NCI-H82 treated with DMSO at 0.1 percent for 48 hours (cell line): ENCODE measurements around the gene SBF2.

Experiments used
- DNase-seq: peaks from one replicate; lab custom pipeline; 2025; ENCODE audit not compliant: unreplicated experiment; lab: John Stamatoyannopoulos, UW

Gene SBF2

GRCh38 chr11:9825895-9826294, 468.1 kb downstream of the SBF2 start:
- DNase-seq: no peak

GRCh38 chr11:9825315-9825714, 468.7 kb downstream of the SBF2 start:
- DNase-seq: no peak

- DNase-seq: no peak
Measured at GRCh38 chr11:9823887-9824385, 470.1 kb downstream of the SBF2 start.

- no peak for DNase-seq
Measured at GRCh38 chr11:9823439-9823838, 470.6 kb downstream of the SBF2 start.

- DNase-seq: no peak
Measured at GRCh38 chr11:9821008-9821752, 472.8 kb downstream of the SBF2 start.

GRCh38 chr11:9820260-9820659, 473.8 kb downstream of the SBF2 start:
- no peak for DNase-seq

- no peak for DNase-seq
Measured at GRCh38 chr11:9817191-9817590, 476.8 kb downstream of the SBF2 start.

- DNase-seq: no peak
Measured at GRCh38 chr11:9815486-9816136, 478.4 kb downstream of the SBF2 start.

GRCh38 chr11:9814108-9814507, 479.9 kb downstream of the SBF2 start:
- DNase-seq: no peak

GRCh38 chr11:9808943-9809342, 485.1 kb downstream of the SBF2 start:
- DNase-seq: no peak

- DNase-seq: no peak
Measured at GRCh38 chr11:9806946-9807687, 486.9 kb downstream of the SBF2 start.

- no peak for DNase-seq
Measured at GRCh38 chr11:9804419-9804902, 489.6 kb downstream of the SBF2 start.

GRCh38 chr11:9803685-9804418, 490.2 kb downstream of the SBF2 start:
- DNase-seq: no peak

GRCh38 chr11:9802291-9802861, 491.6 kb downstream of the SBF2 start:
- DNase-seq: no peak

GRCh38 chr11:9799886-9800285, 494.1 kb downstream of the SBF2 start:
- no peak for DNase-seq

- DNase-seq: no peak
Measured at GRCh38 chr11:9797300-9797699, 496.7 kb downstream of the SBF2 start.

GRCh38 chr11:9796854-9797253, 497.2 kb downstream of the SBF2 start:
- no peak for DNase-seq

GRCh38 chr11:9796266-9796665, 497.8 kb downstream of the SBF2 start:
- DNase-seq: no peak

- no peak for DNase-seq
Measured at GRCh38 chr11:9790703-9791102, 503.3 kb downstream of the SBF2 start.

- no peak for DNase-seq
Measured at GRCh38 chr11:9789910-9790309, 504.1 kb downstream of the SBF2 start.
